Glutamatergic neuron (in vitro differentiated cells): ENCODE data around the gene MTAP. TPM values are rescaled to one million over a fixed set of nuclear protein-coding genes. Genes with fewer than 3 reads are reported as not detected.

Experiments used
- DNase-seq: peaks from one replicate; pipeline ENCODE4 v3.0.0; 2022
- H3K27ac Mint-ChIP-seq: one replicate; pipeline ENCODE4 v1.8.0; 2020; ENCODE audit warnings: mild to moderate bottlenecking, mixed read lengths, inconsistent platforms; ENCODE audit not compliant: unreplicated experiment
- H3K27me3 Mint-ChIP-seq: one replicate; pipeline ENCODE4 v1.8.0; 2020; ENCODE audit warnings: mild to moderate bottlenecking, moderate library complexity, mixed read lengths, inconsistent platforms; ENCODE audit not compliant: unreplicated experiment
- H3K36me3 Mint-ChIP-seq: one replicate; pipeline ENCODE4 v1.8.0; 2020; ENCODE audit warnings: mild to moderate bottlenecking, mixed read lengths, inconsistent platforms; ENCODE audit not compliant: unreplicated experiment
- H3K4me1 Mint-ChIP-seq: one replicate; pipeline ENCODE4 v1.8.0; 2020; ENCODE audit warnings: mild to moderate bottlenecking, low read depth, mixed read lengths, inconsistent platforms; ENCODE audit not compliant: unreplicated experiment
- H3K4me3 Mint-ChIP-seq: one replicate; pipeline ENCODE4 v1.8.0; 2020; ENCODE audit warnings: mild to moderate bottlenecking, mixed read lengths, inconsistent platforms; ENCODE audit not compliant: unreplicated experiment
- H3K9me3 Mint-ChIP-seq: one replicate; pipeline ENCODE4 v1.8.0; 2020; ENCODE audit warnings: mild to moderate bottlenecking, moderate library complexity, mixed read lengths, inconsistent platforms; ENCODE audit not compliant: unreplicated experiment
- CTCF ChIP-seq: fragments of 200-600 bp; sonication (generic); IDR thresholded peaks from one replicate; pipeline ENCODE4 v1.5.0; 2021; ENCODE audit not compliant: partially characterized antibody, unreplicated experiment
- total RNA-seq: library from RNA; stranded (reverse); fragmentation: NEBNext Ultra II Directional; extraction: Animal tissue kit (Norgen Biotek cat#: 25700); gene quantifications from one replicate; pipeline ENCODE4 v1.2.1, GENCODE V29; 2021; ENCODE audit not compliant: unreplicated experiment

The MTAP gene
- total RNA-seq, 1 donor from 2014 or later, result 48.1 TPM

- no peaks in the 10 kb centered on the region for H3K36me3 Mint-ChIP-seq
- H3K4me1 Mint-ChIP-seq, result no peaks in the 10 kb centered on the region
- no peak overlapping the region for H3K4me3 Mint-ChIP-seq
- H3K27ac Mint-ChIP-seq, result no peak overlapping the region
- no peaks in the 10 kb centered on the region for H3K27me3 Mint-ChIP-seq
- TF ChIP-seq CTCF, result no peak
- DNase-seq, result no peak
- H3K9me3 Mint-ChIP-seq, result no peaks in the 10 kb centered on the region
These were observed 24.1 kb upstream of the MTAP start for GRCh38 chr9:21778304-21778703.

GRCh38 chr9:21779397-21779796 lies 23.0 kb upstream of the MTAP start:
- DNase-seq, result no peak
- no peak for TF ChIP-seq CTCF
- H3K4me3 Mint-ChIP-seq, result no peak overlapping the region
- no peak overlapping the region for H3K27ac Mint-ChIP-seq
- H3K4me1 Mint-ChIP-seq, result no peaks in the 10 kb centered on the region
- H3K27me3 Mint-ChIP-seq, result no peaks in the 10 kb centered on the region
- no peaks in the 10 kb centered on the region for H3K9me3 Mint-ChIP-seq
- no peaks in the 10 kb centered on the region for H3K36me3 Mint-ChIP-seq

GRCh38 chr9:21781656-21782055 lies 20.8 kb upstream of the MTAP start:
- no peak for DNase-seq

GRCh38 chr9:21782205-21782604 lies 20.2 kb upstream of the MTAP start:
- H3K4me3 Mint-ChIP-seq, result no peak overlapping the region
- no peaks in the 10 kb centered on the region for H3K36me3 Mint-ChIP-seq
- H3K4me1 Mint-ChIP-seq, result no peaks in the 10 kb centered on the region
- H3K27me3 Mint-ChIP-seq, result no peaks in the 10 kb centered on the region
- DNase-seq, result no peak
- H3K27ac Mint-ChIP-seq, result no peak overlapping the region
- no peak for TF ChIP-seq CTCF
- no peaks in the 10 kb centered on the region for H3K9me3 Mint-ChIP-seq

More at GRCh38 chr9:21781656-21782055, 20.8 kb upstream of the MTAP start:
- TF ChIP-seq CTCF, result no peak
- Mint-ChIP-seq H3K36me3 (no peaks in the 10 kb centered on the region), H3K4me3 (no peak overlapping the region), H3K27ac (no peak overlapping the region), H3K4me1 (no peaks in the 10 kb centered on the region), H3K9me3 (no peaks in the 10 kb centered on the region), H3K27me3 (no peaks in the 10 kb centered on the region)

GRCh38 chr9:21788752-21789151 lies 13.7 kb upstream of the MTAP start:
- Mint-ChIP-seq H3K27ac (no peak overlapping the region), H3K9me3 (no peaks in the 10 kb centered on the region), H3K4me1 (no peaks in the 10 kb centered on the region), H3K36me3 (no peaks in the 10 kb centered on the region), H3K27me3 (peaks cover 3% of the 10 kb centered on the region), H3K4me3 (no peak overlapping the region)
- TF ChIP-seq CTCF, result no peak
- DNase-seq, result no peak
